ENCODE data around the gene PUSL1. TPM values are rescaled to one million over a fixed set of nuclear protein-coding genes. Genes with fewer than 3 reads are reported as not detected.

Gene PUSL1
- total and polyA plus RNA-seq, 2 of the 13 experiments (the other 11 are each of a cell fraction or from before 2014, with no cell fraction given): 8.3 to 22.2 TPM

GRCh38 chr1:1342584-1343115 is 34.3 kb downstream of the PUSL1 start (continued):
- no peak for TF ChIP-seq FOXO4 (CRISPR knock-in tag; conservative IDR thresholded peaks at IDR 0.05)

GRCh38 chr1:1343811-1344421 is 35.5 kb downstream of the PUSL1 start:
- in situ Hi-C loops (cut with HindIII; ENCODE audit: extremely low pct_ligation_motif_present, low pct_unique_long_range_greater_than_20kb) (no loop called here), intact Hi-C loops (cut with micrococcal nuclease; ENCODE audit: unreplicated experiment) (loop anchor here (2.0 kb wide), 1 partner anchor 19 kb away; the partner anchor contains the start of genes CPTP and INTS11)
- peaks cover 48% of the 10 kb centered on the region for H3K79me2 ChIP-seq (ENCODE audit: insufficient read depth, low read length)
- no peak for ATAC-seq
- H3K4me1 ChIP-seq (ENCODE audit: insufficient read depth, low read length): peaks cover 42% of the 10 kb centered on the region
- no peak for DNase-seq (ENCODE audit: low spot score)
- 0 out of 2 replicates have a peak overlapping the region, but pooled peaks have one; percentile 39 for H3K9ac ChIP-seq (ENCODE audit: insufficient read depth, low read depth, low read length)
- 60% methylated on average over 1 of the region's 24 CpGs for WGBS (ENCODE audit: low lambda C conversion rate)
- peaks cover 29% of the 10 kb centered on the region; the same call in 1 of the 2 replicates for H4K20me1 ChIP-seq (ENCODE audit: insufficient read depth, low read length)
- peaks cover 9 to 20% of the 10 kb centered on the region in 2 experiments for H3K36me3 ChIP-seq (replicated peaks in 1 of 2; ENCODE audit: control insufficient read depth in 1 of 2, insufficient read depth in 2 of 2, low read length in 2 of 2)
- peak overlapping the region; percentile 57; the same call in 1 of the 2 replicates for H3K4me2 ChIP-seq (ENCODE audit: low read depth, low read length)
- ChIA-PET CTCF (ENCODE audit: low intra/inter-chr PET ratio, low total read pairs) (interaction anchor here (2.5 kb wide), 1 partner anchor 28 kb away, joined by 11 read pairs; no protein-coding TSS in a partner anchor), POLR2A (interaction anchor here (1.0 kb wide), 2 partner anchors 12 to 31 kb away, joined by 3 to 7 read pairs; partner anchors contain the start of gene AURKAIP1)
- FAIRE-seq: no peak
- H3K27me3 ChIP-seq (ENCODE audit: control insufficient read depth in 1 of 2, insufficient read depth in 2 of 2, low read length in 2 of 2): no peaks in the 10 kb centered on the region
- H2AFZ ChIP-seq (ENCODE audit: low read length): no peak overlapping the region
- no peaks in the 10 kb centered on the region for H3K9me3 ChIP-seq (ENCODE audit: low read length)
- no peak overlapping the region for H3K27ac ChIP-seq (ENCODE audit: extremely low read length, insufficient read depth, low read length)
- H3K4me3 ChIP-seq (replicated peaks in 1 of 3; ENCODE audit: insufficient read depth in 1 of 3, low read depth in 2 of 3, low read length in 3 of 3): no peak overlapping the region
- BruUV-seq (replicated peaks): no TSS peak
- TF ChIP-seq ZBTB39 (CRISPR knock-in tag; IDR thresholded peaks at IDR 0.05) (0 out of 2 replicates have a peak, but pooled peaks have one; percentile 35), HIC2 (CRISPR knock-in tag; IDR thresholded peaks at IDR 0.05; ENCODE audit: low read depth) (peak; percentile 27; the same call in 1 of the 2 replicates), AGO2 (optimal IDR thresholded peaks at IDR 0.05; ENCODE audit: low read depth, low read length) (peak; percentile 74), PTBP1 (IDR thresholded peaks at IDR 0.05; ENCODE audit: low read depth, low read length, poor library complexity, severe bottlenecking) (no peak), SRSF9 (IDR thresholded peaks at IDR 0.05; ENCODE audit: borderline replicate concordance, insufficient read depth, low read depth, low read length, poor library complexity, severe bottlenecking) (no peak), ZMYM4 (CRISPR knock-in tag; IDR thresholded peaks at IDR 0.05) (0 out of 2 replicates have a peak, but pooled peaks have one; percentile 12), U2AF2 (IDR thresholded peaks at IDR 0.05; ENCODE audit: low read depth, low read length) (no peak), ARID4A (CRISPR knock-in tag; IDR thresholded peaks at IDR 0.05; ENCODE audit: borderline replicate concordance) (0 out of 2 replicates have a peak, but pooled peaks have one; percentile 3), ZNF331 (CRISPR knock-in tag; IDR thresholded peaks at IDR 0.05) (no peak)

Measured in HepG2 (cell line).